Measurements from ENCODE around the gene GABARAPL2.

GRCh38 chr16:75573955-75574354, 7.8 kb downstream of the GABARAPL2 start:
- TF ChIP-seq CTCF (IDR thresholded peaks at IDR 0.05) (no peak), POLR2A (IDR thresholded peaks at IDR 0.05) (no peak)
